Esophagus squamous epithelium (tissue), 4 donors: ENCODE results near the gene GFPT1.

Source experiments
- CTCF ChIP-seq, 6 experiments: fragments of 450-650 bp in 4 of 6; fragments of 200-600 bp in 2 of 6; sonication (generic) in 2 of 6; IDR thresholded peaks; one replicate each; pipeline ENCODE4 v1.5.1; 2016 to 2019; ENCODE audit warnings: antibody characterized with exemption in 6 of 6, mild to moderate bottlenecking in 4 of 6, moderate library complexity in 4 of 6
- POLR2A ChIP-seq, 4 donors: fragments of 450-650 bp; IDR thresholded peaks; one replicate each; pipeline ENCODE4 v1.6.1; 2017; ENCODE audit warnings: antibody characterized with exemption in 4 of 4, mild to moderate bottlenecking in 4 of 4, moderate library complexity in 3 of 4

GRCh38 chr2:69275490-69275889 is 111.5 kb downstream of the GFPT1 start:
- TF ChIP-seq CTCF (IDR thresholded peaks at IDR 0.05), result no peak
- no peak for TF ChIP-seq POLR2A (IDR thresholded peaks at IDR 0.05)
